AG08396 (cell line): ENCODE measurements around the gene TPCN2.

Source experiments
- DNase-seq: peaks from one replicate; pipeline ENCODE4 v3.0.0; 2012; ENCODE audit warnings: low spot score, mixed read lengths

The TPCN2 gene

GRCh38 chr11:69113226-69113625 is 64.5 kb downstream of the TPCN2 start:
- DNase-seq: no peak

GRCh38 chr11:69113646-69114340 is 65.1 kb downstream of the TPCN2 start:
- no peak for DNase-seq

- no peak for DNase-seq
Observed at GRCh38 chr11:69114362-69114761, 65.6 kb downstream of the TPCN2 start.

- DNase-seq: no peak
Observed at GRCh38 chr11:69114811-69115523, 66.2 kb downstream of the TPCN2 start.

GRCh38 chr11:69115586-69116560 is 67.1 kb downstream of the TPCN2 start:
- no peak for DNase-seq

GRCh38 chr11:69116671-69117070 is 67.9 kb downstream of the TPCN2 start:
- DNase-seq: no peak

GRCh38 chr11:69119190-69119589 is 70.5 kb downstream of the TPCN2 start:
- no peak for DNase-seq

- no peak for DNase-seq
Observed at GRCh38 chr11:69120096-69120875, 71.6 kb downstream of the TPCN2 start.

- DNase-seq: no peak
Observed at GRCh38 chr11:69121021-69121420, 72.3 kb downstream of the TPCN2 start.

GRCh38 chr11:69121621-69122325 is 73.0 kb downstream of the TPCN2 start:
- no peak for DNase-seq

GRCh38 chr11:69122326-69122629 is 73.5 kb downstream of the TPCN2 start:
- DNase-seq: no peak

- peak; percentile 93 for DNase-seq
Observed at GRCh38 chr11:69122630-69123431, 74.1 kb downstream of the TPCN2 start.

- no peak for DNase-seq
Observed at GRCh38 chr11:69123593-69124545, 75.1 kb downstream of the TPCN2 start.

- DNase-seq: no peak
Observed at GRCh38 chr11:69125861-69126260, 77.1 kb downstream of the TPCN2 start.

- no peak for DNase-seq
Observed at GRCh38 chr11:69126286-69126685, 77.6 kb downstream of the TPCN2 start.

- no peak for DNase-seq
Observed at GRCh38 chr11:69127081-69127850, 78.5 kb downstream of the TPCN2 start.

GRCh38 chr11:69127884-69128283 is 79.2 kb downstream of the TPCN2 start:
- DNase-seq: no peak

- no peak for DNase-seq
Observed at GRCh38 chr11:69129053-69129452, 80.3 kb downstream of the TPCN2 start.
